Loucy (cell line): ENCODE data around the gene JADE2.

Experiments
- EZH2phosphoT487 ChIP-seq: fragments of 200-600 bp; IDR thresholded peaks from 2 replicates; pipeline ENCODE4 v1.6.1; 2018; ENCODE audit warnings: antibody characterized with exemption, mild to moderate bottlenecking, moderate library complexity, borderline replicate concordance
- TF ChIP-seq, protein P1 (sequence below): fragments of 200-600 bp; sonication (generic); conservative IDR thresholded peaks from 2 replicates; pipeline ENCODE4 v1.5.1; 2014; ENCODE audit warnings: mild to moderate bottlenecking, antibody characterized with exemption, low read length

GRCh38 chr5:134521841-134522240, 3.6 kb upstream of the JADE2 start:
- TF ChIP-seq, protein P1, sequence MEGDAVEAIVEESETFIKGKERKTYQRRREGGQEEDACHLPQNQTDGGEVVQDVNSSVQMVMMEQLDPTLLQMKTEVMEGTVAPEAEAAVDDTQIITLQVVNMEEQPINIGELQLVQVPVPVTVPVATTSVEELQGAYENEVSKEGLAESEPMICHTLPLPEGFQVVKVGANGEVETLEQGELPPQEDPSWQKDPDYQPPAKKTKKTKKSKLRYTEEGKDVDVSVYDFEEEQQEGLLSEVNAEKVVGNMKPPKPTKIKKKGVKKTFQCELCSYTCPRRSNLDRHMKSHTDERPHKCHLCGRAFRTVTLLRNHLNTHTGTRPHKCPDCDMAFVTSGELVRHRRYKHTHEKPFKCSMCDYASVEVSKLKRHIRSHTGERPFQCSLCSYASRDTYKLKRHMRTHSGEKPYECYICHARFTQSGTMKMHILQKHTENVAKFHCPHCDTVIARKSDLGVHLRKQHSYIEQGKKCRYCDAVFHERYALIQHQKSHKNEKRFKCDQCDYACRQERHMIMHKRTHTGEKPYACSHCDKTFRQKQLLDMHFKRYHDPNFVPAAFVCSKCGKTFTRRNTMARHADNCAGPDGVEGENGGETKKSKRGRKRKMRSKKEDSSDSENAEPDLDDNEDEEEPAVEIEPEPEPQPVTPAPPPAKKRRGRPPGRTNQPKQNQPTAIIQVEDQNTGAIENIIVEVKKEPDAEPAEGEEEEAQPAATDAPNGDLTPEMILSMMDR = no peak
- no peak for TF ChIP-seq EZH2phosphoT487
